Tibial nerve (tissue), 4 donors: ENCODE data around the gene AEN. TPM values are rescaled to one million over a fixed set of nuclear protein-coding genes. Genes with fewer than 3 reads are reported as not detected.
"Not testable (repeated sequence)": the region's sequence is repeated elsewhere in the genome, so short reads cannot be mapped to it uniquely, and the experiment has no call there.

Experiments used
- DNase-seq, 2 donors: peaks; one replicate each; pipeline ENCODE4 v3.0.0-alpha.2; 2019; ENCODE audit warnings: low spot score in 2 of 2
- H3K27ac ChIP-seq, 4 donors: fragments of 200-600 bp; sonication (generic) in 3 of 4; one replicate each; pipeline ENCODE4 v1.5.1; 2017 to 2019; ENCODE audit warnings: mild to moderate bottlenecking in 1 of 4
- H3K27me3 ChIP-seq, 2 donors: fragments of 200-600 bp; sonication (generic) in 1 of 2; one replicate each; pipeline versions ENCODE4 v1.5.1 to v1.6.0; 2017 to 2019
- H3K36me3 ChIP-seq, 3 donors: fragments of 200-600 bp; sonication (generic); one replicate each; pipeline ENCODE4 v1.5.1; 2018 to 2019
- H3K4me1 ChIP-seq, 4 donors: fragments of 200-600 bp; sonication (generic) in 3 of 4; one replicate each; pipeline ENCODE4 v1.5.1; 2017 to 2019
- H3K4me3 ChIP-seq, 4 donors: fragments of 200-600 bp; sonication (generic) in 3 of 4; one replicate each; pipeline ENCODE4 v1.5.1; 2017 to 2019; ENCODE audit warnings: mild to moderate bottlenecking in 1 of 4, moderate library complexity in 1 of 4
- H3K9me3 ChIP-seq, 4 donors: fragments of 200-600 bp; sonication (generic) in 3 of 4; one replicate each; pipeline ENCODE4 v1.5.1; 2017 to 2019
- CTCF ChIP-seq, 5 experiments: fragments of 200-600 bp in 3 of 5; fragments of 450-650 bp in 2 of 5; sonication (generic) in 3 of 5; IDR thresholded peaks; one replicate each; pipeline ENCODE4 v1.5.1; 2016 to 2019; ENCODE audit warnings: antibody characterized with exemption in 5 of 5, mild to moderate bottlenecking in 3 of 5, moderate library complexity in 2 of 5
- EP300 ChIP-seq, 2 donors: sonication (generic); formaldehyde crosslinking; IDR thresholded peaks; one replicate each; pipeline ENCODE4 v1.6.1; 2017; ENCODE audit warnings: antibody characterized with exemption in 2 of 2, mild to moderate bottlenecking in 1 of 2
- POLR2A ChIP-seq, 2 donors: fragments of 450-650 bp; IDR thresholded peaks; one replicate each; pipeline ENCODE4 v1.6.1; 2017; ENCODE audit warnings: antibody characterized with exemption in 2 of 2, mild to moderate bottlenecking in 2 of 2, moderate library complexity in 2 of 2
- WGBS, 2 donors: methylation state at CpG; one replicate each; pipeline ENCODE4 v1.1.5; 2018; 5-methylcytosine and 5-hydroxymethylcytosine counted together
- total RNA-seq, 4 donors: library from RNA; depleted of rRNA; stranded (reverse); fragments of >200 nt; gene quantifications; one replicate each; pipeline ENCODE4 v1.1.0, GENCODE V29; 2016

AEN gene
- total RNA-seq, 4 donors from 2014 or later: 10.1 to 17.8 (median 13.1) TPM

GRCh38 chr15:88638626-88639372, 17.7 kb downstream of the AEN start, which contains the start of gene ISG20:
ISG20 (plus strand) TSS chr15:88639016; CDS start chr15:88639367, 351 bp downstream.
- DNase-seq: peak; percentile 87 to 93
- TF ChIP-seq EP300 (IDR thresholded peaks at IDR 0.05): peak; percentile 98
- TF ChIP-seq POLR2A (IDR thresholded peaks at IDR 0.05): peak; percentile 52 to 87
- peak; percentile 33 to 78 (median 52) for TF ChIP-seq CTCF (IDR thresholded peaks at IDR 0.05)
- Histone ChIP-seq H3K36me3 (peaks cover 0 to 5% (median 0%) of the 10 kb centered on the region in 3 donors), H3K4me3 (peak within 1 kb of the TSS; percentile 40 to 63 (median 50)), H3K27ac (peak within 1 kb of the TSS; percentile 90 to 99 (median 98)), H3K27me3 (no peaks in the 10 kb centered on the region), H3K4me1 (peaks cover 0 to 45% (median 32%) of the 10 kb centered on the region in 4 donors), H3K9me3 (no peaks in the 10 kb centered on the region)
- WGBS, 2 donors: 7 to 12% methylated on average over 23 to 27 of the region's 27 CpGs

- no peaks in the 10 kb centered on the region for H3K9me3 ChIP-seq
- DNase-seq: no peak
- TF ChIP-seq EP300 (IDR thresholded peaks at IDR 0.05) (no peak), CTCF (IDR thresholded peaks at IDR 0.05) (no peak), POLR2A (IDR thresholded peaks at IDR 0.05) (no peak)
- peak overlapping the region in 1 of 4 donors; percentile 99 for H3K27ac ChIP-seq
- H3K36me3 ChIP-seq: no peaks in the 10 kb centered on the region
- peaks cover 0 to 51% (median 31%) of the 10 kb centered on the region in 4 donors for H3K4me1 ChIP-seq
- H3K27me3 ChIP-seq: no peaks in the 10 kb centered on the region
- WGBS, 2 donors: 90 to 93% methylated on average over 12 of the region's 12 CpGs
- H3K4me3 ChIP-seq: no peak overlapping the region
These were observed 20.9 kb downstream of the AEN start for GRCh38 chr15:88641959-88642452.

- H3K9me3 ChIP-seq, DNase-seq, H3K27ac ChIP-seq, H3K36me3 ChIP-seq, H3K27me3 ChIP-seq, H3K4me3 ChIP-seq: not testable (repeated sequence)
- WGBS, 2 donors: 93 to 97% methylated on average over 11 of the region's 11 CpGs
- peaks cover 0 to 50% (median 32%) of the 10 kb centered on the region in 4 donors for H3K4me1 ChIP-seq
These were observed 21.4 kb downstream of the AEN start for GRCh38 chr15:88642514-88642913.

GRCh38 chr15:88644741-88645140, 23.6 kb downstream of the AEN start:
- no peak overlapping the region for H3K4me3 ChIP-seq
- 88 to 89% methylated on average over 9 of the region's 9 CpGs for WGBS, 2 donors
- no peaks in the 10 kb centered on the region for H3K9me3 ChIP-seq
- H3K4me1 ChIP-seq: peaks cover 3 to 54% (median 35%) of the 10 kb centered on the region in 4 donors
- H3K27me3 ChIP-seq: no peaks in the 10 kb centered on the region
- no peak for DNase-seq
- TF ChIP-seq POLR2A (IDR thresholded peaks at IDR 0.05) (no peak), EP300 (IDR thresholded peaks at IDR 0.05) (no peak), CTCF (IDR thresholded peaks at IDR 0.05) (no peak)
- H3K27ac ChIP-seq: peak overlapping the region in 1 of 4 donors; percentile 55
- H3K36me3 ChIP-seq: no peaks in the 10 kb centered on the region

GRCh38 chr15:88645171-88646087, 24.3 kb downstream of the AEN start:
- H3K27me3 ChIP-seq: no peaks in the 10 kb centered on the region
- DNase-seq: no peak
- no peaks in the 10 kb centered on the region for H3K9me3 ChIP-seq
- H3K27ac ChIP-seq: peak overlapping the region in 1 of 4 donors; percentile 96
- 94 to 96% methylated on average over 14 of the region's 14 CpGs for WGBS, 2 donors
- no peak for TF ChIP-seq POLR2A (IDR thresholded peaks at IDR 0.05)
- TF ChIP-seq CTCF (IDR thresholded peaks at IDR 0.05): no peak
- H3K4me3 ChIP-seq: no peak overlapping the region
- H3K36me3 ChIP-seq: no peaks in the 10 kb centered on the region
- H3K4me1 ChIP-seq: peaks cover 3 to 54% (median 36%) of the 10 kb centered on the region in 4 donors
